Measurements from ENCODE around the gene PALLD.

- no peak for TF ChIP-seq CTCF (IDR thresholded peaks at IDR 0.05; ENCODE audit: control extremely low read depth in 1 of 3, insufficient read depth in 1 of 3, low read depth in 1 of 3, low read length in 3 of 3)
- TF ChIP-seq POLR2AphosphoS5 (IDR thresholded peaks at IDR 0.05; ENCODE audit: low read depth, low read length) = no peak
- TF ChIP-seq HDAC2 (IDR thresholded peaks at IDR 0.05; ENCODE audit: borderline replicate concordance in 1 of 2, low read depth in 2 of 2, low read length in 2 of 2) = no peak
- no peak for TF ChIP-seq ATF3 (IDR thresholded peaks at IDR 0.05; ENCODE audit: insufficient read depth, low read depth, low read length)
- no peak for TF ChIP-seq EP300 (IDR thresholded peaks at IDR 0.05; ENCODE audit: borderline replicate concordance in 1 of 2, low read depth in 2 of 2, low read length in 2 of 2)
These were observed 261.6 kb downstream of the PALLD start for GRCh38 chr4:168758351-168758876.

All from H1 (cell line).